Measurements from ENCODE around the gene GPR180. TPM values are rescaled to one million over a fixed set of nuclear protein-coding genes. Genes with fewer than 3 reads are reported as not detected.

GPR180 gene
- polyA plus RNA-seq, 2 of the 4 experiments (the other 2 are of a cell fraction): 3.6 to 7.8 TPM

- Histone ChIP-seq H3K27ac (no peak overlapping the region), H3K4me1 (no peaks in the 10 kb centered on the region), H3K4me2 (no peak overlapping the region), H3K9me3 (no peaks in the 10 kb centered on the region), H3K4me3 (no peak overlapping the region)
- POLR2A ChIA-PET: no interaction called here
- FAIRE-seq: no peak
- CTCF ChIA-PET: no interaction called here
- TF ChIP-seq KDM5A (IDR thresholded peaks at IDR 0.05) (no peak), FOXS1 (CRISPR knock-in tag; IDR thresholded peaks at IDR 0.05) (no peak), ZFP36 (IDR thresholded peaks at IDR 0.05; ENCODE audit: borderline replicate concordance, partially characterized antibody) (no peak)
- ATAC-seq: no peak
- 96% methylated on average over 1 of the region's 1 CpG for WGBS (ENCODE audit: missing lambda C conversion rate)
- no peak for DNase-seq (ENCODE audit: low read depth in 1 of 2, low spot score in 1 of 2)
Observed at GRCh38 chr13:94568443-94568842, 33.2 kb upstream of the GPR180 start.

DNA sequence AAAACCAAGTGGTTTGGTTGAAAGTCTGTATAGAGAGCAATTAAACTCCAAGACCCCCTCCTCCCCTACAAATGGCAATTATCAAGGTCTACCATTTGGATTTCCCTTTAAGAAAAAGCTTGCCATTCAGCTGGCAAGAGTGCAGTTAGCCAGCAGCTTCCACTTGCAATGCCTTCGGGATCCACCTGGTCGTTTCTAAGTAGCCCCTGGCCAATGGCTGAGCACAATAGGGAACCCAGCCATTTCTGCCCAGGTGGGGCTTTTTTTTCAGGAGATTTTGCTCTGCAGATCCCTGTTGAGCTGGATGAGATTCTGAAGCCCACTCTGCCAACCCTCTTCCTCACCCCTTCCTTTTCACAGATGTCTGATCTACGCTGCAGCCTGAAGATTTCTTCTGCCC is 32.0 kb upstream of the GPR180 start:
- TF ChIP-seq ZFP36 (IDR thresholded peaks at IDR 0.05; ENCODE audit: borderline replicate concordance, partially characterized antibody) (no peak), NR3C1 (IDR thresholded peaks at IDR 0.05) (no peak), ZSCAN20 (CRISPR knock-in tag; IDR thresholded peaks at IDR 0.05) (no peak)
- TF ChIP-seq, protein P1, sequence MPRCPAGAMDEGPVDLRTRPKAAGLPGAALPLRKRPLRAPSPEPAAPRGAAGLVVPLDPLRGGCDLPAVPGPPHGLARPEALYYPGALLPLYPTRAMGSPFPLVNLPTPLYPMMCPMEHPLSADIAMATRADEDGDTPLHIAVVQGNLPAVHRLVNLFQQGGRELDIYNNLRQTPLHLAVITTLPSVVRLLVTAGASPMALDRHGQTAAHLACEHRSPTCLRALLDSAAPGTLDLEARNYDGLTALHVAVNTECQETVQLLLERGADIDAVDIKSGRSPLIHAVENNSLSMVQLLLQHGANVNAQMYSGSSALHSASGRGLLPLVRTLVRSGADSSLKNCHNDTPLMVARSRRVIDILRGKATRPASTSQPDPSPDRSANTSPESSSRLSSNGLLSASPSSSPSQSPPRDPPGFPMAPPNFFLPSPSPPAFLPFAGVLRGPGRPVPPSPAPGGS (IDR thresholded peaks at IDR 0.05): no peak

GRCh38 chr13:94579063-94579462 is 22.6 kb upstream of the GPR180 start:
- CTCF ChIA-PET: no interaction called here
- TF ChIP-seq MAFK (IDR thresholded peaks at IDR 0.05; ENCODE audit: partially characterized antibody) (no peak), ZNF302 (CRISPR knock-in tag; IDR thresholded peaks at IDR 0.05) (no peak), SMC3 (IDR thresholded peaks at IDR 0.05) (no peak), KDM5A (IDR thresholded peaks at IDR 0.05) (no peak), NR3C1 (IDR thresholded peaks at IDR 0.05) (no peak), CEBPB (IDR thresholded peaks at IDR 0.05) (no peak), REST (IDR thresholded peaks at IDR 0.05) (no peak), ESRRA (IDR thresholded peaks at IDR 0.05; ENCODE audit: borderline replicate concordance, low read length) (no peak), TP53 (CRISPR knock-in tag; IDR thresholded peaks at IDR 0.05) (no peak), RNF2 (IDR thresholded peaks at IDR 0.05; ENCODE audit: borderline replicate concordance, low read depth) (no peak), FOSL2 (IDR thresholded peaks at IDR 0.05) (no peak), FOSL2 (CRISPR knock-in tag; IDR thresholded peaks at IDR 0.05) (no peak), RFX5 (IDR thresholded peaks at IDR 0.05) (no peak), BHLHE40 (IDR thresholded peaks at IDR 0.05; ENCODE audit: low read depth, low read length) (no peak)
- TF ChIP-seq, protein P2, sequence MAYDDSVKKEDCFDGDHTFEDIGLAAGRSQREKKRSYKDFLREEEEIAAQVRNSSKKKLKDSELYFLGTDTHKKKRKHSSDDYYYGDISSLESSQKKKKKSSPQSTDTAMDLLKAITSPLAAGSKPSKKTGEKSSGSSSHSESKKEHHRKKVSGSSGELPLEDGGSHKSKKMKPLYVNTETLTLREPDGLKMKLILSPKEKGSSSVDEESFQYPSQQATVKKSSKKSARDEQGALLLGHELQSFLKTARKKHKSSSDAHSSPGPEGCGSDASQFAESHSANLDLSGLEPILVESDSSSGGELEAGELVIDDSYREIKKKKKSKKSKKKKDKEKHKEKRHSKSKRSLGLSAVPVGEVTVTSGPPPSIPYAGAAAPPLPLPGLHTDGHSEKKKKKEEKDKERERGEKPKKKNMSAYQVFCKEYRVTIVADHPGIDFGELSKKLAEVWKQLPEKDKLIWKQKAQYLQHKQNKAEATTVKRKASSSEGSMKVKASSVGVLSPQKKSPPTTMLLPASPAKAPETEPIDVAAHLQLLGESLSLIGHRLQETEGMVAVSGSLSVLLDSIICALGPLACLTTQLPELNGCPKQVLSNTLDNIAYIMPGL (CRISPR knock-in tag; IDR thresholded peaks at IDR 0.05; ENCODE audit: borderline replicate concordance): no peak
- TF ChIP-seq, protein P1 (IDR thresholded peaks at IDR 0.05): no peak
- no peaks in the 10 kb centered on the region for H3K4me1 ChIP-seq
- no peak overlapping the region for H3K4me3 ChIP-seq
- POLR2A ChIA-PET: interaction anchor here (1.0 kb wide), 1 partner anchor 29 kb away, joined by 4 read pairs; no protein-coding TSS in a partner anchor
- no peak for DNase-seq (ENCODE audit: low read depth in 1 of 2, low spot score in 1 of 2)
- 83% methylated on average over 1 of the region's 1 CpG for WGBS (ENCODE audit: missing lambda C conversion rate)
- H3K27ac ChIP-seq: no peak overlapping the region
- no peaks in the 10 kb centered on the region for H3K9me3 ChIP-seq
- FAIRE-seq: no peak
- ATAC-seq: no peak
- H3K4me2 ChIP-seq: no peak overlapping the region

More for the DNA sequence above, 32.0 kb upstream of the GPR180 start:
- 85% methylated on average over 3 of the region's 3 CpGs for WGBS (ENCODE audit: missing lambda C conversion rate)
- ChIA-PET POLR2A (no interaction called here), CTCF (interaction anchor here (1.1 kb wide), 1 partner anchor 134 kb away, joined by 4 read pairs; no protein-coding TSS in a partner anchor)
- H3K4me2 ChIP-seq: no peak overlapping the region
- DNase-seq (ENCODE audit: low read depth in 1 of 2, low spot score in 1 of 2) (no peak), ATAC-seq (no peak), FAIRE-seq (no peak)
- no peak overlapping the region for H3K4me3 ChIP-seq
- no peak overlapping the region for H3K27ac ChIP-seq
- H3K9me3 ChIP-seq: no peaks in the 10 kb centered on the region
- no peaks in the 10 kb centered on the region for H3K4me1 ChIP-seq
